Left ventricle myocardium inferior (tissue), 1 donor: Measurements from ENCODE around the gene GANAB. TPM values are rescaled to one million over a fixed set of nuclear protein-coding genes. Genes with fewer than 3 reads are reported as not detected.

ENCODE experiments used
- DNase-seq: peaks from one replicate; pipeline ENCODE4 v3.0.0-alpha.2; 2020
- H3K27ac ChIP-seq: fragments of 200-600 bp; replicated peaks from 2 replicates; pipeline ENCODE4 v1.8.0; 2021
- H3K27me3 ChIP-seq: fragments of 200-600 bp; 2 replicates; pipeline ENCODE4 v1.8.0; 2021; ENCODE audit warnings: low read depth
- H3K36me3 ChIP-seq: fragments of 200-600 bp; 2 replicates; pipeline ENCODE4 v1.8.0; 2021
- H3K4me1 ChIP-seq: fragments of 200-600 bp; 2 replicates; pipeline ENCODE4 v1.8.0; 2021
- H3K4me3 ChIP-seq: fragments of 200-600 bp; 2 replicates; pipeline ENCODE4 v1.8.0; 2021; ENCODE audit warnings: mild to moderate bottlenecking, moderate library complexity
- H3K9me3 ChIP-seq: fragments of 200-600 bp; replicated peaks from 2 replicates; pipeline ENCODE4 v1.8.0; 2021
- CTCF ChIP-seq: fragments of 200-600 bp; IDR thresholded peaks from 2 replicates; pipeline ENCODE4 v1.8.0; 2021; ENCODE audit warnings: antibody characterized with exemption, mild to moderate bottlenecking, borderline replicate concordance
- intact Hi-C: fragments of 100-400 bp; cut with micrococcal nuclease; formaldehyde crosslinking; loops from one replicate; pipeline ENCODE4 v1.11.0; 2022
- total RNA-seq: library from RNA; stranded (reverse); fragmentation: NEBNext Ultra II Directional; extraction: Animal tissue kit (Norgen Biotek cat#: 25700); gene quantifications from one replicate; pipeline ENCODE4 v1.2.1, GENCODE V29; 2021
- donor health status: DM: no; HTN: yes; CAD: no; lungs with severe emphysema.

The GANAB gene
- total RNA-seq, 1 donor from 2014 or later = 90.2 TPM

GRCh38 chr11:62687508-62688396, 41.3 kb upstream of the GANAB start:
- H3K4me3 ChIP-seq = peak overlapping the region; percentile 61
- peak; percentile 34 for DNase-seq

GRCh38 chr11:62682518-62682917, 36.1 kb upstream of the GANAB start:
- intact Hi-C loops = no loop called here
- peaks cover 7% of the 10 kb centered on the region for H3K36me3 ChIP-seq
- H3K4me1 ChIP-seq = peaks cover 38% of the 10 kb centered on the region
- no peak overlapping the region for H3K27ac ChIP-seq
- no peaks in the 10 kb centered on the region for H3K27me3 ChIP-seq
- H3K4me3 ChIP-seq = no peak overlapping the region
- DNase-seq = no peak
- no peak for TF ChIP-seq CTCF
- H3K9me3 ChIP-seq = no peaks in the 10 kb centered on the region

More at GRCh38 chr11:62687508-62688396, 41.3 kb upstream of the GANAB start:
- no peak for TF ChIP-seq CTCF
- Histone ChIP-seq H3K27me3 (peaks cover 6% of the 10 kb centered on the region), H3K27ac (peak overlapping the region; percentile 79), H3K4me1 (peaks cover 31% of the 10 kb centered on the region), H3K9me3 (no peaks in the 10 kb centered on the region), H3K36me3 (peaks cover 29% of the 10 kb centered on the region)
- intact Hi-C loops = no loop called here

- H3K27ac ChIP-seq = peak overlapping the region; percentile 95
- intact Hi-C loops = no loop called here
- DNase-seq = peak; percentile 38
- H3K27me3 ChIP-seq = no peaks in the 10 kb centered on the region
- H3K9me3 ChIP-seq = no peaks in the 10 kb centered on the region
- peaks cover 23% of the 10 kb centered on the region for H3K36me3 ChIP-seq
- H3K4me3 ChIP-seq = no peak overlapping the region
- H3K4me1 ChIP-seq = peaks cover 52% of the 10 kb centered on the region
- peak; percentile 70 for TF ChIP-seq CTCF
Measured at GRCh38 chr11:62680825-62681240, 34.4 kb upstream of the GANAB start.

- Histone ChIP-seq H3K36me3 (peaks cover 41% of the 10 kb centered on the region), H3K27ac (peak within 1 kb of the TSS; percentile 95), H3K4me1 (peaks cover 52% of the 10 kb centered on the region), H3K27me3 (no peaks in the 10 kb centered on the region), H3K9me3 (no peaks in the 10 kb centered on the region), H3K4me3 (peak within 1 kb of the TSS; percentile 92)
- intact Hi-C loops = no loop called here
- no peak for TF ChIP-seq CTCF
- peak; percentile 93 for DNase-seq
Measured at GRCh38 chr11:62678770-62679696, 32.6 kb upstream of the GANAB start, which contains the start of gene UBXN1. UBXN1 (minus strand) TSS chr11:62679073; CDS start chr11:62678923, 150 bp downstream.

GRCh38 chr11:62678433-62678769, 32.0 kb upstream of the GANAB start:
- no peak for DNase-seq
- intact Hi-C loops = no loop called here
- H3K27me3 ChIP-seq = no peaks in the 10 kb centered on the region
- H3K9me3 ChIP-seq = no peaks in the 10 kb centered on the region
- peaks cover 48% of the 10 kb centered on the region for H3K36me3 ChIP-seq
- peak overlapping the region; percentile 95 for H3K27ac ChIP-seq
- no peak for TF ChIP-seq CTCF
- peak overlapping the region; percentile 92 for H3K4me3 ChIP-seq
- H3K4me1 ChIP-seq = peaks cover 56% of the 10 kb centered on the region
